Measurements from ENCODE around the gene NOD2.

NOD2 gene

DNA sequence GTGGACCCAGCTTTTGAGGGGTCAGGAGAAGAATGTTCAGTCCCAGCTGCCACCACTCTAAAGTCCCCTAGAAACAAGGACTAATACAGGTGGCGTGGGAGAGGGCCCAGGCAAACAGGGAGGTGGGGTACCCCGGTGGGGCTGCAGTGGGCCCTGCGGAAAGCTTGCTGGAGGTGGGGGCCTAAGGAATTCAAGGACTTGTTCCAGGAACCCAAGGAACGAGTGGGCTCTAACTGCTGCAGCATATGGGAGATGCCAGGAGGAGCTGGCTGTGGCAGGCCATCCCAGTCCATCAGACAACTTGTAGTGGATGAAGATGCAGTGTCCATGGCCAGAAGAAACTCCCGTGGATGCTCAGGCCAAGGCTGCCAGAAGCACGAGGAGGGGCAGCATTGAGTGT, 22.9 kb upstream of the NOD2 start:
- TF ChIP-seq, protein P1, sequence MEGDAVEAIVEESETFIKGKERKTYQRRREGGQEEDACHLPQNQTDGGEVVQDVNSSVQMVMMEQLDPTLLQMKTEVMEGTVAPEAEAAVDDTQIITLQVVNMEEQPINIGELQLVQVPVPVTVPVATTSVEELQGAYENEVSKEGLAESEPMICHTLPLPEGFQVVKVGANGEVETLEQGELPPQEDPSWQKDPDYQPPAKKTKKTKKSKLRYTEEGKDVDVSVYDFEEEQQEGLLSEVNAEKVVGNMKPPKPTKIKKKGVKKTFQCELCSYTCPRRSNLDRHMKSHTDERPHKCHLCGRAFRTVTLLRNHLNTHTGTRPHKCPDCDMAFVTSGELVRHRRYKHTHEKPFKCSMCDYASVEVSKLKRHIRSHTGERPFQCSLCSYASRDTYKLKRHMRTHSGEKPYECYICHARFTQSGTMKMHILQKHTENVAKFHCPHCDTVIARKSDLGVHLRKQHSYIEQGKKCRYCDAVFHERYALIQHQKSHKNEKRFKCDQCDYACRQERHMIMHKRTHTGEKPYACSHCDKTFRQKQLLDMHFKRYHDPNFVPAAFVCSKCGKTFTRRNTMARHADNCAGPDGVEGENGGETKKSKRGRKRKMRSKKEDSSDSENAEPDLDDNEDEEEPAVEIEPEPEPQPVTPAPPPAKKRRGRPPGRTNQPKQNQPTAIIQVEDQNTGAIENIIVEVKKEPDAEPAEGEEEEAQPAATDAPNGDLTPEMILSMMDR (IDR thresholded peaks at IDR 0.05), result no peak
- TF ChIP-seq ZFX (IDR thresholded peaks at IDR 0.05; ENCODE audit: borderline replicate concordance), result no peak
- H3K27ac ChIP-seq, result no peak overlapping the region

DNA sequence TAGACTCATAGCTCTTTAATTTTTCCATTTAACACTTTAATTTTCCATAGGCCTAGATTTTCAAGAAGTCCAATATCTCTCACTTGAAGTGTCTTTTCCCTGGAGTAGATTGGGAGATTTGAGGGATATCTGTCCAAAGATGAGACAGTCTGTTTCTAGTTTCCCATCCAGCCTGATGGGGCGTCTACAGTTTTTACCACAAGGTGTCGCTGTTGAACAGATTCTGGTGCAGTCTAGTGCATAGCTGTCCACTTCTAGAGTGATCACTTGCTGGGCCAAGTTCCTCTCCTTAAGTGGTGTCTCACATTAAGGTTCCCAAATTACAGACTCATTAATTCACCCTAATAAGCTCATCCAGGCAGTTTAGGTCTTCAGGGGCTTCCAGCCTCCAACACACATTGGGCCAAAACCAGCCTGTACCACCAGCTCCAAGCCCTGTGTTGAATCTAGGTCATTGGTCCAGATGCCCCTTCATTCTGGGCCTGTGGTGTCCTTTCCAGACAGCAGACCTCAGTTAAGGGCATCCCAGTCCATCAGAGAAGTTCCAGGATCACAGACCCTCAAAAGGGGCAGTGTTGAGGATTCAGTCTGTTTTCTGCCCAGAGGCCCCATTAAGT, 21.7 kb upstream of the NOD2 start:
- no peak for TF ChIP-seq ZFX (IDR thresholded peaks at IDR 0.05; ENCODE audit: borderline replicate concordance)
- TF ChIP-seq, protein P1 (IDR thresholded peaks at IDR 0.05), result peak; percentile 68
- no peak overlapping the region for H3K27ac ChIP-seq

DNA sequence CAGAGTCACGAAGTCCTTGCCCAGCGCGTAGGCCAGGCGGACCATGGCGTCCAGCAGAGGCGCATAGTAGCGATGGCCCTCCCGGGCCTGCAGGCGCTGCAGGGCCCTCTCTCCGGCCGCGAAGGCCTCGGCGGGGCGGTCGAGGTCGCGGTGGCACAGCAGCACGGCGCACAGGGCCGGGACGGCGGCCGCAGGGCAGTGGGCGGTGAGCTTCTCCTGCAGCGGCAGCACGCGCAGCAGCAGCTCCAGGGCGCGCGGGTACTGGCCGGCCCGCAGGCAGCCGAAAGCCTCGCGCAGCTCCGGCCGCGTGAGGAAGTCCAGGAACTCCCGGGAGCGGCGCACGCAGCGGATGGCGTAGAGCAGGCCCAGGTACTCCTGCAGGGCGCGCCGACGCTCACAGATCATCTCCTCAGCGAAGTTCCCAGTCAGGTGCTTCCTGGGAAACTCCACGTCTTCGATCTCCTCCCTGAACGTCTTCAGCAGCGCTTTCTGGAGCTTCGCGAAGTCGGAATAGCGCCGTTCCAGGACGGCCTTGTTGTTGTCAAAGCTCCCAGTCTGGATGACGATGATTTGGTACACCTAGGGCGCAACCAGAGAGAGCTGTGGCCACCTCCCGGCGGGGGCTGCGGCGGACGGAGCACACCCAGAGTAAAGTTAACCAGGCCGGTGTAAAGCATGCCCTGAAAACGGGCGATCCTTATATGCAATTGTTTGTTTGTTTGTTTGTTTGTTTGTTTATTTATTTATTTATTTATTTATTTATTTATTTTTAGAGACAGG, 19.7 kb upstream of the NOD2 start:
- TF ChIP-seq, protein P1 (IDR thresholded peaks at IDR 0.05), result no peak
- no peak for TF ChIP-seq ZFX (IDR thresholded peaks at IDR 0.05; ENCODE audit: borderline replicate concordance)
- no peak overlapping the region for H3K27ac ChIP-seq

DNA sequence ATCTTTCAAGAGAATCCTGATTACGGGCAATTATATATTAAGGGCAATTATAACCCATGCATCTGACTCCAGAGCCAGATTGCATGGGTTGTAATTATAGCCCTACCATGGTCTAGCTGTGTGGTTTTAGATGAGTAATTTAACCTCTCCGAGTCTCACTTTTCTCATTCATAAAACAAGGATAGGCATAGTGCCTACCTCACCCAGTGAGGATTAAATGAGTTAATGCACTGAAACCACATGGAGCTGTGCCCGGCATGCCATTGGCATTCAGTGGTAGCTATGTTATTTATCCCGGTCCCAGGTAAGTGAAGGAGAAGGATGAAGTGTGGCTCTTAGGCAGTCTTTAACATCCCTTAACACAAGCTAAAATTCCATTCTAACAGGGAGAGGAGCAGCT, 18.6 kb upstream of the NOD2 start:
- no peak for TF ChIP-seq ZFX (IDR thresholded peaks at IDR 0.05; ENCODE audit: borderline replicate concordance)
- TF ChIP-seq, protein P1 (IDR thresholded peaks at IDR 0.05), result no peak
- no peak overlapping the region for H3K27ac ChIP-seq

DNA sequence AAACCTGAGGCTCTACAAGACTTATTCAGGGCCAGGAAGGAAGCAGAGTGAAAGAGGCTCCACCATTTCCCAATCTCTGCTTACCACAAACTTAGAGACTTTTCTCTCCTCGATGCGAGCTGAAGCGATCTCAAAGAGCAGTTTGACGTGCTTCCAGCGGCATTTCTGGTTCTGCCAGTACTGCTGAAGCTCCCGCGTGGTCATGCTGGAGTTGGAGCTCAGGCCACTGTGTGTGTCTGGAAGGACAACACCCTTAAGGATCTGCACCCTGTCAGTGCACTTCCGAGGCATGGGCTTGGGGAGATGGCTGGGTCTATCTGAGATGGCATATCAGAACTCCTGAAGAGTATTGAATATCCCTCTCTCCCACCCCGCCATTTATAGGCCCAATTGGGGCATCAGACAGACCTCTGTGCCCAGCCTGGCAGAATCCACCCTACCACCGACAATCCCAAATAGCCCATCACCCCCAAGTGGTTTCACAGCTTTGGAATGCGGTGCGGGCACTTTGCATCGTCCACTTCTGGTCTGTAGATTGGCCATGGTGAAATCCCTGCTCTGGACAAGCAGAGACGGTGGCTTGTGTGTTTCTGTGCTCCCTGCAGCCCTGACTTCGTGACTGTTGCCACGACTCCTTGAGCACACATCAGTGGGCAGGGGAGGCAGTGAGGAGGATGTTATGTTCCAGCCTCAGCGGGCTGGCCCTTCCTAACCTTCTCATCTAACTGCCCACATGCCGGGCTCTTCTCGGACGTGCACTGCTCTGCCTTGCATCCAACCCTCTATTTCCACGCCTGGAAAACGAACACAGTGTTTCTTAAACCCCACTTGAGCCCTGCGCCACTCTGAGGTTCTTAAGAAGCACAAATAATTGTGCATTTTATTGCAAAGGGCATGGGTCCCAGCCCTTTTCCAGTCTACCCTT, 17.5 kb upstream of the NOD2 start:
- no peak overlapping the region for H3K27ac ChIP-seq
- no peak for TF ChIP-seq ZFX (IDR thresholded peaks at IDR 0.05; ENCODE audit: borderline replicate concordance)
- TF ChIP-seq, protein P1 (IDR thresholded peaks at IDR 0.05), result no peak

DNA sequence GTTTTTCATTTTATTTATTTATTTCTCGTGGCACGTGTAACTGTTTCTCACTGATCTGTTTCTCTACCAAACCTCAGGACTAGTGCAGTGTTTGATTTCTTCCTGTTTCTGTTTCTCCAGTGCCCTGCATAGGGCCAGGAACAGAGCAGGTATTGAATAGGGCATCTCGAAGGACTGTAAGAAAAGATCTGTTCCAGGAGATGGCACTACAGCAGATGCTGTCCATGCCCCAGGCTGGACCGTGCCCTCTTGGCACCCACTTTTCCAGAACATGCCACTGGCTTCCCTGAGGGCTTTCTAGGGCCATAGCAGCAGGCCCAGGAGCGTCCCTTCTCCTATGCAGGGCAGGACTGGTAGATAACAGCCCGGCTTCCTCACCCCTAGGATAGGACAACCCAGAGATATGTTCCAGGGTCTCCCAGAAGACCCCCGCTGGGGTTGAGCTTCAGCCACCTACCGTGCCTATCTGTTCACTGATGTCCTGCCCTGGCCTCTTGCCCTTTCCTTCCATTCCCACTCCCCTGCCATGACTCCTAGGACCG, 16.7 kb upstream of the NOD2 start:
- no peak overlapping the region for H3K27ac ChIP-seq
- TF ChIP-seq ZFX (IDR thresholded peaks at IDR 0.05; ENCODE audit: borderline replicate concordance), result no peak
- TF ChIP-seq, protein P1 (IDR thresholded peaks at IDR 0.05), result no peak
